OCI-LY1 (cell line): ENCODE measurements around the gene PTPRN2.

ENCODE experiments used
- H2AFZ ChIP-seq: fragments of 200-600 bp; sonication (generic), shearing (Covaris generic); 2 replicates; pipeline ENCODE4 v1.6.0; 2014; ENCODE audit warnings: antibody characterized with exemption, mild to moderate bottlenecking, low read length
- H3F3A ChIP-seq: fragments of 200-600 bp; sonication (generic), shearing (Covaris generic); 2 replicates; pipeline ENCODE4 v1.6.0; 2014; ENCODE audit warnings: mild to moderate bottlenecking, antibody characterized with exemption, low read length, moderate library complexity; ENCODE audit not compliant: insufficient read depth
- H3K27ac ChIP-seq: fragments of 200-600 bp; sonication (generic); 2 replicates; pipeline ENCODE4 v1.5.1; 2014; ENCODE audit warnings: low read length, mixed run types, mild to moderate bottlenecking, low read depth; ENCODE audit not compliant: poor library complexity, severe bottlenecking
- H3K27me3 ChIP-seq: fragments of 200-600 bp; sonication (generic); 2 replicates; pipeline ENCODE4 v1.6.0; 2014; ENCODE audit warnings: antibody characterized with exemption, mild to moderate bottlenecking, low read length, moderate library complexity; ENCODE audit not compliant: insufficient read depth
- H3K36me3 ChIP-seq: fragments of 200-600 bp; sonication (generic); 2 replicates; pipeline ENCODE4 v1.6.1; 2014; ENCODE audit warnings: mild to moderate bottlenecking, antibody characterized with exemption, low read length, moderate library complexity, mixed read lengths; ENCODE audit not compliant: insufficient read depth
- H3K4me1 ChIP-seq: fragments of 200-600 bp; sonication (generic); 2 replicates; pipeline ENCODE4 v1.5.1; 2014; ENCODE audit warnings: mild to moderate bottlenecking, low read length, moderate library complexity; ENCODE audit not compliant: insufficient read depth, severe bottlenecking
- H3K4me2 ChIP-seq: fragments of 200-600 bp; sonication (generic), shearing (Covaris generic); 2 replicates; pipeline ENCODE4 v1.6.1; 2014; ENCODE audit warnings: low read length
- H3K4me3 ChIP-seq: fragments of 200-600 bp; sonication (generic); 2 replicates; pipeline ENCODE4 v1.5.1; 2014; ENCODE audit warnings: low read length, low read depth, mild to moderate bottlenecking, mixed read lengths; ENCODE audit not compliant: poor library complexity, severe bottlenecking
- H3K79me2 ChIP-seq: fragments of 200-600 bp; shearing (Covaris generic); 2 replicates; pipeline ENCODE4 v1.6.1; 2016; ENCODE audit warnings: mixed run types, low read length, mixed read lengths; ENCODE audit not compliant: insufficient read depth
- H3K9ac ChIP-seq: fragments of 200-600 bp; sonication (generic), shearing (Covaris generic); 2 replicates; pipeline ENCODE4 v1.6.1; 2014; ENCODE audit warnings: mild to moderate bottlenecking, low read length, mixed read lengths
- H3K9me2 ChIP-seq: fragments of 200-600 bp; sonication (generic), shearing (Covaris generic); 2 replicates; pipeline ENCODE4 v1.6.1; 2014; ENCODE audit warnings: low read depth, mild to moderate bottlenecking, low read length, mixed read lengths
- H3K9me3 ChIP-seq: fragments of 200-600 bp; shearing (Covaris generic); 2 replicates; pipeline ENCODE4 v1.6.1; 2014; ENCODE audit warnings: low read length, mixed read lengths
- H4K20me1 ChIP-seq: fragments of 200-600 bp; sonication (generic), shearing (Covaris generic); 2 replicates; pipeline ENCODE4 v1.6.0; 2016; ENCODE audit warnings: mild to moderate bottlenecking, low read length; ENCODE audit not compliant: insufficient read depth
- EZH2 ChIP-seq: fragments of 200-600 bp; sonication (generic), shearing (Covaris generic); IDR thresholded peaks from 2 replicates; pipeline ENCODE4 v1.8.0; 2017; ENCODE audit warnings: borderline replicate concordance, mixed run types, mild to moderate bottlenecking, antibody characterized with exemption, low read length, moderate library complexity, mixed read lengths
- TF ChIP-seq, protein P1 (sequence below): fragments of 200-600 bp; sonication (generic), shearing (Covaris generic); IDR thresholded peaks from 2 replicates; pipeline ENCODE4 v1.5.1; 2017; ENCODE audit warnings: mild to moderate bottlenecking, antibody characterized with exemption, low read length, moderate library complexity, mixed read lengths

The PTPRN2 gene

DNA sequence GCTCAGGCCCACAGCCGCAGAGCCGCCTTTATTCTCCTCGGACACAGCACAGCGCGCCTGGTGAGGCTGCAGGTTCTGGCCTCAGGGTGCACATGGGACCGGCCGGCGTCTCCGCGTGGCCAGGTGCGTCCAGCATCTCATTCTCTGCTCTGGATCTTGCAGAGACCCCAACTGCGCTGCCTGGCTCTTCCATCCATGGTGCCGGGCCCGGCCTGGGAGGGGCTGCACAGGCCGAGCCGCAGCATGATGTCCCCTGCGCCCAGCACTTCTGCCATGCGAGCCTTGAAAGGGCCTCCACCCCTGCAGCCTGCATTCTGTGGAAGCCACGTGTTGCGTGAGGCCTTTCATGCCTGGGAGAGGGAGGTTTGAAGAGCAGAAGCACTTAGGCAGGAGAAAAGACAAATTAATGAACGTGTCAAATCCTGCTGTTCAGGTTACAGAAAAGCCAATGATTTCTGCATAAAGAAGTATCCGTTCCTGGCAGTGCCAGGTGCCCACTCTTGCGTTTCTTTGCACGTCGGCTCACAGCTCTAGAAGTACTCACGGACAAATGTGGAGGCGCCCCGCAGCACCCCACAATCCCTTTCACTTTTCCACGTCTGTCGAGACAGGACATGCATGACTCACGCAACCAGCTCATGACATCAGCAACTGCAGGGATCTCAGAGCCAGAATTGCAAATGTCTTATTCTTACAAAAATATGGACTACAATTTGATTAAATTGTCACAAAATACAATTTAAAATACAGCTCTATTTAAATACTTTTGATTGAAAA is 679.4 kb downstream of the PTPRN2 start:
- H2AFZ ChIP-seq, result no peak overlapping the region
- no peak overlapping the region for H3K9ac ChIP-seq
- H3K9me2 ChIP-seq, result no peaks in the 10 kb centered on the region
- H3K4me3 ChIP-seq, result no peak overlapping the region
- no peak overlapping the region for H3K27ac ChIP-seq
- no peak for TF ChIP-seq EZH2
- TF ChIP-seq, protein P1, sequence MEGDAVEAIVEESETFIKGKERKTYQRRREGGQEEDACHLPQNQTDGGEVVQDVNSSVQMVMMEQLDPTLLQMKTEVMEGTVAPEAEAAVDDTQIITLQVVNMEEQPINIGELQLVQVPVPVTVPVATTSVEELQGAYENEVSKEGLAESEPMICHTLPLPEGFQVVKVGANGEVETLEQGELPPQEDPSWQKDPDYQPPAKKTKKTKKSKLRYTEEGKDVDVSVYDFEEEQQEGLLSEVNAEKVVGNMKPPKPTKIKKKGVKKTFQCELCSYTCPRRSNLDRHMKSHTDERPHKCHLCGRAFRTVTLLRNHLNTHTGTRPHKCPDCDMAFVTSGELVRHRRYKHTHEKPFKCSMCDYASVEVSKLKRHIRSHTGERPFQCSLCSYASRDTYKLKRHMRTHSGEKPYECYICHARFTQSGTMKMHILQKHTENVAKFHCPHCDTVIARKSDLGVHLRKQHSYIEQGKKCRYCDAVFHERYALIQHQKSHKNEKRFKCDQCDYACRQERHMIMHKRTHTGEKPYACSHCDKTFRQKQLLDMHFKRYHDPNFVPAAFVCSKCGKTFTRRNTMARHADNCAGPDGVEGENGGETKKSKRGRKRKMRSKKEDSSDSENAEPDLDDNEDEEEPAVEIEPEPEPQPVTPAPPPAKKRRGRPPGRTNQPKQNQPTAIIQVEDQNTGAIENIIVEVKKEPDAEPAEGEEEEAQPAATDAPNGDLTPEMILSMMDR, result no peak
- no peaks in the 10 kb centered on the region for H3K9me3 ChIP-seq
- H3K4me1 ChIP-seq, result no peaks in the 10 kb centered on the region
- no peaks in the 10 kb centered on the region for H4K20me1 ChIP-seq
- peaks cover 6% of the 10 kb centered on the region; the same call in 1 of the 2 replicates for H3K27me3 ChIP-seq
- H3K79me2 ChIP-seq, result no peaks in the 10 kb centered on the region
- no peaks in the 10 kb centered on the region for H3K36me3 ChIP-seq
- no peak overlapping the region for H3K4me2 ChIP-seq
- no peaks in the 10 kb centered on the region for H3F3A ChIP-seq

DNA sequence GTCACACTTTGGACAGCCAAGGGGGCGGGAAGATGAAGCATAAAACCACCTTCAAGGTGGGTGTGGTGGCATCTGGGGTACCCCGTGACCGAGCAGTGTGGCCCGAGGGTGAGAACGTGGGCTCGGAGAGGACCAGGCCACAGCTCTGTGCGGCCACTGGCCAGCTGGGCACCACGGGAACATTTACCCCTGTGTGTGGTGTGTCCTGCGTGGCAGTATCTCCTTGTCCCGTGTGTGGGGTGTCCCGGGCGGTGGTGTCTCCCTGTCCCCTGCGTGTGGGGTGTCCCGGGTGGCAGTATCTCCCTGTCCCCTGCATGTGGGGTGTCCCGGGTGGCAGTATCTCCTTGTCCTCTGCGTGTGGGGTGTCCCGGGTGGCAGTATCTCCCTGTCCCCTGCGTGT is 680.5 kb downstream of the PTPRN2 start:
- Histone ChIP-seq H2AFZ (no peak overlapping the region), H3K27me3 (peaks cover 6% of the 10 kb centered on the region; the same call in 1 of the 2 replicates), H3K4me3 (no peak overlapping the region), H4K20me1 (no peaks in the 10 kb centered on the region), H3K27ac (no peak overlapping the region), H3F3A (no peaks in the 10 kb centered on the region), H3K79me2 (no peaks in the 10 kb centered on the region), H3K36me3 (no peaks in the 10 kb centered on the region), H3K4me2 (no peak overlapping the region), H3K9me2 (no peaks in the 10 kb centered on the region), H3K9me3 (no peaks in the 10 kb centered on the region), H3K9ac (no peak overlapping the region), H3K4me1 (no peaks in the 10 kb centered on the region)
- TF ChIP-seq EZH2, result no peak
- TF ChIP-seq, protein P1, result no peak

DNA sequence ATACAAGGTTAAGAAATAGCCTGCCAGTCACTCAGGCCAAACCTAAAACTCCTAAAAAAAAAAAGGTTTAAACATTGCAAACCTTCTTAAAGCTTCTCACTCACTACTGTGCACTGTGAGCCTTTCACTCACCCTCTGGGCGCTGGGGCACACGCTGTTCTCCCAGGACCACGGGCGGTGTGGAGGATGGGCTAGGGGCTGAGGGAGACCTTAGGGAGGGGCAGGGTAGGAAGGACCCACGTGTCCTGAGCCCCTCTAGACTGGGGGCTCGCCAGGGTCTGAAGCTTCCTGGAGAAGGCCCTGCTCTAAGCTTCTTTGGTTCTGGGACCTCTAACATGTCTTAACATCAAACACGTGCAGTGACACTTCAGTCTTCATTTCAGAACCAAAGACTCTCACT is 681.0 kb downstream of the PTPRN2 start:
- Histone ChIP-seq H2AFZ (no peak overlapping the region), H4K20me1 (no peaks in the 10 kb centered on the region), H3K36me3 (no peaks in the 10 kb centered on the region), H3K79me2 (no peaks in the 10 kb centered on the region), H3K4me2 (no peak overlapping the region), H3F3A (no peaks in the 10 kb centered on the region), H3K9me3 (no peaks in the 10 kb centered on the region), H3K27ac (no peak overlapping the region), H3K9me2 (no peaks in the 10 kb centered on the region), H3K9ac (no peak overlapping the region), H3K27me3 (peaks cover 6% of the 10 kb centered on the region; the same call in 1 of the 2 replicates), H3K4me3 (no peak overlapping the region), H3K4me1 (no peaks in the 10 kb centered on the region)
- no peak for TF ChIP-seq EZH2
- TF ChIP-seq, protein P1, result no peak
